IPS-20b (cell line): ENCODE data around the gene SAFB.

Experiments
- H3K27ac ChIP-seq: one replicate; pipeline ENCODE4 v1.5.1; 2013; ENCODE audit warnings: low read length
- H3K27me3 ChIP-seq: 2 replicates; pipeline ENCODE4 v1.6.1; 2013; ENCODE audit warnings: mild to moderate bottlenecking, low read length, inconsistent platforms; ENCODE audit not compliant: insufficient read depth
- H3K36me3 ChIP-seq: 2 replicates; pipeline ENCODE4 v1.6.1; 2013; ENCODE audit warnings: low read depth, mild to moderate bottlenecking, inconsistent platforms, low read length, moderate library complexity; ENCODE audit not compliant: insufficient read depth
- H3K4me1 ChIP-seq: 2 replicates; pipeline ENCODE4 v1.6.1; 2013; ENCODE audit warnings: mild to moderate bottlenecking, control low read depth, inconsistent platforms, low read length, moderate library complexity; ENCODE audit not compliant: insufficient read depth
- H3K4me3 ChIP-seq: 2 replicates; pipeline ENCODE4 v1.5.1; 2013; ENCODE audit warnings: mild to moderate bottlenecking, low read length, inconsistent platforms
- H3K9ac ChIP-seq: 2 replicates; pipeline ENCODE4 v1.6.1; 2013; ENCODE audit warnings: low read depth, mild to moderate bottlenecking, inconsistent platforms, low read length, moderate library complexity
- H3K9me3 ChIP-seq: 2 replicates; pipeline ENCODE4 v1.6.1; 2013; ENCODE audit warnings: mild to moderate bottlenecking, low read depth, low read length, inconsistent platforms; ENCODE audit not compliant: insufficient read depth

Gene SAFB

DNA sequence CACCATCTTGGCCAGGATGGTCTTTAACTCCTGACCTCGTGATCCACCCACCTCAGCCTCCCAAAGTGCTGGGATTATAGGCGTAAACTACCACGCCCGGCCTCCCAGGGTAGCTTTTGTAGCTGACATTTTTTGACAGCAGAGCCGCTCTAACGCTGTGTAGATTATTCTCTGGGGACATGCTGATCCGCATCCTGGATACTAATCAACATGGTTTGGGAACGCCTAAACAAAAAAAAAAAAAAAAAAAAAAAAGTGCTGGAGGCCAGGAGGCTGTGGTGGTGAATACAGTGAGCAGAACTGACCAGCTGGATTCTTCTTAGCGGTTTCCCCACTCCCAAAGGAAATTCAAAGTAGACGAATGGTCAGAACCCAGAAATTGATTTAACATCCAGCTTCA lies 91.9 kb downstream of the SAFB start:
- no peaks in the 10 kb centered on the region for H3K27me3 ChIP-seq
- no peak overlapping the region for H3K9ac ChIP-seq
- peaks cover 61% of the 10 kb centered on the region for H3K36me3 ChIP-seq
- no peaks in the 10 kb centered on the region for H3K9me3 ChIP-seq
- H3K4me1 ChIP-seq: no peaks in the 10 kb centered on the region
- H3K4me3 ChIP-seq: no peak overlapping the region
- no peak overlapping the region for H3K27ac ChIP-seq

DNA sequence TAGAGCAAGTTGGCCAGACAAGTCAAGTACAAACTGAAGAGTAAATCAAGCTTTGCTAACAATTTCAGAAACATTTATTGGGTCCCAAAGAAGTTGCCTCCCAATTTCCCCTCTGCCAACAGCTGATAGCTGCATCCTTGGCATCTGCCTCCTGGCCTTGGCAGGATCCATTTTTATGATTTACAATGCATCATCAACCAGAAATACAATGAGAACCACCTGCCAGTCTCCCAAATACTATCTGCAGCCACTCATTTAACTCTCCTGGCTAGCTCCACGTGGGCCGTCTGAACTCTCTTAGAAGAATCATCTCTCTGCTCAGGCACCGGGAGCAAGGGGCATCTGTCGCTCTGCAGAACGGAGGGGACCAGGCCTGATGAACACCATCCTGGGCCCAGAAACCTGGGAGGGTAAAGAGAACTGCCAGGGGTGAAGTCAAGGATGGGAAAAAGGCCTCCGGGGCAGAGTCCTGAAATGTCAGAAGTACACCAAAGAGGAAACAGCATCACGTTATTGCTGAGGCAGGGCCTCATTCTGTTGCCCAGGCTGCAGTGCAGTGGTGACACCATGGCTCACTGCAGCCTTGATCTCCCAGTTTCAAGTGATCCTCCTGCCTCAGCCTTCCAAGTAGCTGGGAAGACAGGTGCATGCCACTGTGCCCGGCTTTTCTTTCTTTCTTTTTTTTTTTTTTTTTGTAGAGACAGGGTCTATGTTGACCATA lies 94.5 kb downstream of the SAFB start:
- Histone ChIP-seq H3K4me3 (no peak overlapping the region), H3K9ac (no peak overlapping the region), H3K9me3 (no peaks in the 10 kb centered on the region), H3K27me3 (no peaks in the 10 kb centered on the region), H3K27ac (no peak overlapping the region), H3K36me3 (peaks cover 39% of the 10 kb centered on the region), H3K4me1 (no peaks in the 10 kb centered on the region)
